ENCODE measurements around the gene C10orf88.

The C10orf88 gene, protein sequence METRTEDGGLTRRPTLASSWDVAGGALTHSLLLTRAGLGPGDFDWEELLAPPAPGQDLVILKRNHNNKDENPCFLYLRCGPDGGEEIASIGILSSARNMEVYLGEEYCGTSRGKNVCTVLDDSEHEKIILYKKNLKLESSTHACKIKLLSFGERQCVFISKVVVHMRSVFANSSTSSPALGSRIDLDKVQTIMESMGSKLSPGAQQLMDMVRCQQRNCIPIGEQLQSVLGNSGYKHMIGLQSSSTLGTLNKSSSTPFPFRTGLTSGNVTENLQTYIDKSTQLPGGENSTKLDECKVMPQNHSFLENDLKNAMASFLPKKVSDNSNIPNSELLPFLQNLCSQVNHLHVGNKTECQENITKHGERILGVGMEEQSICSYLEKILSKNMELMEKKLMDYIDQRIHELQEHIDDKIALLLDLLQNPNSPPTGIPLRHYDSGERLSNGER

DNA sequence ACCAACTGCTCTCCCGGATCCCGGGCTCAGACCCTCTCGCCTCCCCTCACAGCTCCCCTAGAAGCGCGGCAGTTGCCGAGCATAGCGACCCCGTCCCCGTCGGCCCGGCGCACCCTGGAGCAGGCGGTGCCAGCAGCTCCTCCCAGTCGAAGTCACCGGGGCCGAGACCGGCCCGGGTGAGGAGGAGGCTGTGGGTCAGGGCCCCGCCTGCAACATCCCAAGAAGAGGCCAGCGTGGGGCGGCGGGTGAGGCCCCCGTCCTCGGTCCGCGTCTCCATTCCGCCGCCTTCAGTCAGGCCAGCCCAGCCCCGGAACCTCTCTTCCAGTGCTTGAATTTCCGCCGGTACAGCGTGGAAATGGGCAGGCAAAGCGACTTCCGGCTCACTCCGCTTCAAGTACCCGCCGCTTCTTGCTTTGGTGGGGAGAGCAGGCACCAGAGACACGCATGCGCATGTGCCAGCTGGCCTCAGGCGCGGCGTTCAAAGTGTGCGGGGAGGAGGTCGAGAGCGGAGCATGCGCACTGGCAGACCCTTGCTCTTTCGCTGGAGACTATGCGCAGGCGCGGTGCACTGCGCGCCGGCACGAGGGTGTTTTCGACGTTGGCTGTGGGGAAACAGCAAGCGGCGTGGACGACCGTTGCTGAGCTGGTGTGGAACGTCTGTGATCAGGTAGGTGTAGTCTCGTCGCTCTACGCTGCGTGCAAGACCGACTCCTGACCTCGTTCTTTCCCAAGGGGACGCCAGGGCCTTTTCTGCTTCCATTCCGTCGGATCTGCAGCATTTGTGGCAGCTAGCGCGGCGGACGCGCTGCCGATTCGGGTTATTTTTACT lies at the start of gene C10orf88:
Gene C10orf88, minus strand, starts transcription at position 326 of the 829 bp plus-strand sequence. Its CDS starts 49 bp downstream, at position 277.
- peak; percentile 91 to 97 (median 95) for DNase-seq (ENCODE audit: low read depth in 3 of 3)

GRCh38 chr10:123001370-123001769 lies 47.3 kb upstream of the C10orf88 start:
- DNase-seq (ENCODE audit: low read depth in 3 of 3) = no peak

DNA sequence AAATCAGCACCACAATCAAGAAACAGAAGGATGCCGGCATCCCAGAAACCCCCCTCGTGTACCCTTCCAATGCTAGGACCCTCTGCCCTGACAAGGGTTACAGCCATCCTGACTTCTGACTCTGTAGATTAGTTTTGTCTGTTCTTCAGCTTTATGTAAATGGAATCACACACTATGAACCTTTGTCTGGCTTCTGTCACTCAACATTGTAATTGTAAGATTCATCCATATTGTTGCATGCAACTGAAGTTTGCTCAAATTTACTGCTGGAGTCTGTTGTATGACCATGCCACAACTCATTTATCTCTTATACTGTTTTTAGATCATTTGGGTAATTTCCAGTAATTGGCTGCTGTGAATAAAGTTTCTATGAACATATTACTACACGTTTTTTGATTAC lies 46.1 kb upstream of the C10orf88 start:
- no peak for DNase-seq (ENCODE audit: low read depth in 3 of 3)

- no peak for DNase-seq (ENCODE audit: low read depth in 3 of 3)
These were observed 45.3 kb upstream of the C10orf88 start for GRCh38 chr10:122999347-122999746.

DNA sequence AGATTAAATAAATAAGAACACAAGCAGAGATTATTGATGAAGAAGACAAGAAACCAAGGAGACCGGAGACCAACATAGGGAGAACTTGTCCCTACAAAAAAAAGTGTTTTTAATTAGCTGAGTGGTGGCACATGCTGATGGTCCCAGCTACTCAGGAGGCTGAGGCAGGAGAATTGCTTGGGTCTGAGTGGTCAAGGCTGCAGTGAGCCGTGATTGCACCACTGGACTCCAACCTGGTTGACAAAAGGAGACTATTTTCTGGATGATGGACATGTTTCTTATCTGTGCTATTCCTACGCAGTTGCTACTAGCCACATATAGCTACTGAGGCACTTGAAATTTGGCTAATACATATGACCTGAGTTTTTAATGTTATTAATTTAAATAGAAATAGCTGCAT lies 44.9 kb upstream of the C10orf88 start:
- no peak for DNase-seq (ENCODE audit: low read depth in 3 of 3)

DNA sequence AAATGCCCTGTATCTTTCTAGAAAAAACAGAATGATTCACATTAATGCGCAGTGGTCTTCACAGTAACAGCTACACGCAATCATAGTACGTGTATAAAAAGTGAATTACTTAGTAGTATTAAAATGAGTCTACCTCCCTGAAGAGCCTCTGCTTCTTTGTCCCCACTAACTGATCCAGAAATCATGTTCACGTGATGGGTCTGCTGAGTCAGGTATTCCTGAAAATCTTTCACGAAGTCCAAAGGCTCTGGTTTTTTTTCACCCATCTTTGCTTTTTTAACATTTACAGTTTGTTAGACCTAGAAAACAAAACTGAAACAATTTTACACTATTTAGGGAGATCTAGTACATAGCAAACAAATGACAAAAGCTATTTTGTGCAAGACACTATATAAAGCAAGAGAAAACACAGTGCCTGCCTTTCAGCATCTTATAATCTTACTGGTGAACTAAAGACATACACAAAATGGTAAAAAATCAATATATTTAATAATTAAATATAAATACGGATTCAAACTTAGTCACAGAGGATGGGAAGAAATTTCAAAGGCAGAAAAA lies 44.4 kb upstream of the C10orf88 start:
- no peak for DNase-seq (ENCODE audit: low read depth in 3 of 3)

DNA sequence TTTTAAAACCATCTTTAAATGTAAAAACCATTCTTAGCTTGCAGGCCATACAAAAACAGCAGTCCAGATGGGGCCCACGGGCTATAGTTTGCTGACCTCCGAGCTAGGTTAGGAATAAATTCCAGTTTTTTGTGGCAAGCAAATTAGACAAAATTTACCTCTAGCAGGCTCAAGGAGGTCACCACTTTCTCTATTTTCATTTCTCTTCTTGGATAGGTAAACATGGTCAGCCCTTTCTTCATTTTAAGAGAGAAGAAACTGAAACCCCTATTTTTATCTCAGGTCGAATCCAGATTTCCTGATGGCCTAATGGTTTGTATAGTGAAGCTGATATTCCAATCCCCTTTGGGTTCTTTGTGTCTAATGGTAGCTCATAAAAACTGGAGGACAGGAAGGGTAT lies 43.8 kb upstream of the C10orf88 start:
- DNase-seq (ENCODE audit: low read depth in 3 of 3) = no peak

GRCh38 chr10:122995936-122996335 lies 41.9 kb upstream of the C10orf88 start:
- DNase-seq (ENCODE audit: low read depth in 3 of 3) = no peak

GRCh38 chr10:122993797-122994336 lies 39.8 kb upstream of the C10orf88 start:
- no peak for DNase-seq (ENCODE audit: low read depth in 3 of 3)

GRCh38 chr10:122992031-122992585 lies 38.1 kb upstream of the C10orf88 start:
- DNase-seq (ENCODE audit: low read depth in 3 of 3) = no peak

DNA sequence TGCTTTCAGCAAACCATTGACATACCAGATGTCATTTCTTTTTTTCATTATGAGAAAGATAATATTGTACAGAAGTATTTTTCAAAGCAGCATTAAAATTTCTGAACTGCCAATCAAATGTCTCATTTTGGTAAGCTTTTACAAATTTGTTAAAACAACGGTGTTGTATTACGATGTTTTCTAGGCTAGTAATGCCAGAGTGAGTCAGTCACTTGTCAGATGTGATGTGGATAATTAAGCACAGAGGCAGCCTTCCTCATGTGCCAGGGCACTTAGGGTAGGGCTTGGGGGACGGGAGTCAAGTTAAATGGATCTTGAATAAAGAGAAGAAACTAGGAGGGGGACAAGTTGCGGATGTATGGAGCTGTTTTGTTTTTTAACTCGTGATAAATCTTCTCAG lies 36.3 kb upstream of the C10orf88 start:
- no peak for DNase-seq (ENCODE audit: low read depth in 3 of 3)

- DNase-seq (ENCODE audit: low read depth in 3 of 3) = no peak
These were observed 34.5 kb upstream of the C10orf88 start for GRCh38 chr10:122988501-122988900.

- no peak for DNase-seq (ENCODE audit: low read depth in 3 of 3)
These were observed 32.3 kb upstream of the C10orf88 start for GRCh38 chr10:122986335-122986734.

DNA sequence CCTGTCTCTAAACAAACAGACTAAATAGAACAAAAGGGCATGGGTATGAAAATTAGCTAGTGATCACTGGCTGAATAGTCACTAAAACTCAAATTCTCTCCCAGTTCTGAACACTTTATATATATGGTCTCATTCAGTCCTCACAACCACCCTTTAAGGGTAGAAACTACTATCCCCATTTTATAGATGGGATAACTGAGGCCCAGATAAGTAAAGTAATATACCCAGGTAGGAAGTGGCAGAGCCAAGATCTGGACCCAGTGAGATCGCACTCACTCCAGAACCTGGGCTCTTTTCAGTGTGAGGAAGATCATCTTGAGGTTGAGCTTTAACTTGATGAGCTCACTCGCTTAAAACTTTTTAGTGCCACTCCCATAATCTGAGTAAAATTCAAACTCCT lies 30.7 kb upstream of the C10orf88 start:
- DNase-seq (ENCODE audit: low read depth in 3 of 3) = no peak

GRCh38 chr10:122983898-122984297 lies 29.9 kb upstream of the C10orf88 start:
- DNase-seq (ENCODE audit: low read depth in 3 of 3) = no peak

DNA sequence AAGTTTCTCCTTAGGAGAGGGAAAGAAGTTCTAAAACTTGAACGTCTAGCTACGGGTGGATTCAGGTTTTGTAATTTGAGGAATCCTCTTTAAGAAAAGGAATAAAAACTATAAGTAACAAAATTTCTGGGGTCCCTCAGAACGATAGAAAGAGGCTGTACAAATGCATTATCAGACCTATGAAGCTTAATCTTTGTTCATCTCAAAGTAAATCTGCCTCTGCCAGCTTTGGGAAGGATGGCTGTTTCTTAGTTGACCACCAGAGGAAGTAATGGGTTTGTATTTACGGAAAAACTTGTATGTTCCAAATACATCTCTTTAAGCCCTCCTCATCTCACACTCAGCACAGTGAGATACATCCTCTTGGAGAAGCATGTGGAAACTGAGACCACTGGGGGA lies 27.0 kb upstream of the C10orf88 start:
- DNase-seq (ENCODE audit: low read depth in 3 of 3) = no peak

DNA sequence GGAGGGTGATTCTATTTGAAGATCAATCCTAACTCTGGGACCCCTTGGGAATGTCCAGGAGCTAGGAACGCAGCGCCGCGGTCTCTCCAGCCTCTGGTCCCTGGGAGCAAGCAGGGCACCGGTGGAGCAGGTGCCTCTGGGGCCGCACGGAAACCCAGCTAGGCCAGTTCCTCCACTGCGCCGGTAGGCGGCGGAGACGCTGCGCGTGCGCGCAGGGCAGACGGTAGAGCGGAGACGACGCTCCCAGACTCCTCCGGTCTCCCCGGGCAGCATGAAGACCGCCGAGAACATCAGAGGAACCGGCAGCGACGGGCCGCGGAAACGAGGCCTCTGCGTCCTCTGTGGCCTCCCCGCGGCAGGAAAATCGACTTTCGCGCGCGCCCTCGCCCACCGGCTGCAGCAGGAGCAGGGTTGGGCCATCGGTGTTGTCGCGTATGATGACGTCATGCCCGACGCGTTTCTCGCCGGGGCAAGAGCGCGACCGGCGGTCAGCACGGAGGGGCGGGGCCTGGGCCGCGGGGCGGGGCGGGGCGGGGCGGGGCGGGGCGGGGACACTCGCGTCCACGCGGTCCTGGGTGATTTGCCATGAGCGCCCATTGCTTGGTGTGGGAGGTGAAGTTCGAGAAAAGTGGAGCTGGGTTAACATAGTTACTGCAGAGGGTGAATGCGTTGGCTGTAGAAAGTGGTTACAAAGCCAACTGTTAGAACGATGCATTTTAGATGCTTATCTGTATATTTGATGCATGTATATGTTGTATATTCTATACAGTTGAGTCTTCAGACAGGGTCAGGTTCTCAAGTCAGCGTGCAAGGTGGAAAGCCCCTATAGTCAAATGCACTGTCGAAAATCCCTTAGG lies 26.4 kb upstream of the C10orf88 start, which contains the start of gene PSTK:
Gene PSTK, plus strand, starts transcription at position 193 of the 857 bp plus-strand sequence. Its CDS starts 79 bp downstream, at position 272.
- peak; percentile 76 to 79 (median 76) for DNase-seq (ENCODE audit: low read depth in 3 of 3)

DNA sequence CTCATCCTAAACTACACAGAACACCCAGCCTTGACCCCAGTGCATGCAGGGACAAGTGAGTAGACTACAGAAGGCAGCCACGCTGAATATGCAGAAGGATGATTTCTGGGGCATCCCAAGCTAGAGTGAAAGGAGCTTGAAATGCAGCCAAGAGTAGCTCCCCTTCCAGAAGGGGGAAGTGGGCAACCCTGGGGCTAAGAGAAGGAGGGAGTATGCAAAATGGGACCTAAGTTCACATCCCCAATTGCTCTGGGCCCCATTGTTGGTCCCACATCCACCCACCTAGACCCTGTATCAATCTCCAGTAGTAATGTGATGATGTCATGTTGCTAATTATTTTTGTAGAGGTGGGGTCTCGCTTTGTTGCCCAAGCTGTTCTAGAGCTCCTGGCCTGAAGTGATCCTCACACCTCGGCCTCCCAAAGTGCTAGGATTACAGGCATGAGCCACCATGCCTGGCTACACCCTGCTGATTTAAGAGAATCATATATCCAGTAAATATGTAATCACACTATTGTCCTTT lies 20.6 kb upstream of the C10orf88 start:
- no peak for DNase-seq (ENCODE audit: low read depth in 3 of 3)

DNA sequence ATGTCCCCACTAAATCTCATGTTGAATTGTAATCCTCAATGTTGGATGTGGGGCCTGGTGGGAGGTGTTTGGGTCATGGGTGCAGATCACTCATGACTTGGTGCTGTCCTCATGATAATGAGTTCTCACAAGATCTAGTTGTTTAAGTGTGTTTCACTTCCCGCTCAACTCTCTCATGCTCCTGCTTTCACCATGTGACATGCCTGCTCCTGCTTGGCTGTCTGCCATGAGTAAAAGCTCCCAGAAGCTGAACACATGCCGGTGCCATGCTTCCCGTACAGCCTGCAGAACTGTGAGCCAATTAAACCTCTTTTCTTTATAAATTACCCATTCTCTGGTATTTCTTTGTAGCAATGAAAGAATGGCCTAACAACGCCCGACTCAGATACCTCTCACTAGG lies 20.0 kb upstream of the C10orf88 start:
- DNase-seq (ENCODE audit: low read depth in 3 of 3) = no peak

GRCh38 chr10:122968698-122969097 lies 14.7 kb upstream of the C10orf88 start:
- DNase-seq (ENCODE audit: low read depth in 3 of 3) = no peak

- no peak for DNase-seq (ENCODE audit: low read depth in 3 of 3)
These were observed 12.9 kb upstream of the C10orf88 start for GRCh38 chr10:122966879-122967278.
